WI38 (cell line): Measurements from ENCODE around the gene KRTAP5-6.

Experiments
- H3K4me3 ChIP-seq: 2 replicates; pipeline ENCODE4 v1.5.1; 2011; ENCODE audit warnings: low read depth, mild to moderate bottlenecking, control low read depth, low read length
- TF ChIP-seq, protein P1 (sequence below): IDR thresholded peaks from 2 replicates; pipeline ENCODE4 v1.5.1; 2012; ENCODE audit warnings: low read depth, mild to moderate bottlenecking, control low read depth, low read length

The KRTAP5-6 gene, protein sequence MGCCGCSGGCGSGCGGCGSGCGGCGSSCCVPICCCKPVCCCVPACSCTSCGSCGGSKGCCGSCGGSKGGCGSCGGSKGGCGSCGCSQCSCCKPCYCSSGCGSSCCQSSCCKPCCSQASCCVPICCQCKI

DNA sequence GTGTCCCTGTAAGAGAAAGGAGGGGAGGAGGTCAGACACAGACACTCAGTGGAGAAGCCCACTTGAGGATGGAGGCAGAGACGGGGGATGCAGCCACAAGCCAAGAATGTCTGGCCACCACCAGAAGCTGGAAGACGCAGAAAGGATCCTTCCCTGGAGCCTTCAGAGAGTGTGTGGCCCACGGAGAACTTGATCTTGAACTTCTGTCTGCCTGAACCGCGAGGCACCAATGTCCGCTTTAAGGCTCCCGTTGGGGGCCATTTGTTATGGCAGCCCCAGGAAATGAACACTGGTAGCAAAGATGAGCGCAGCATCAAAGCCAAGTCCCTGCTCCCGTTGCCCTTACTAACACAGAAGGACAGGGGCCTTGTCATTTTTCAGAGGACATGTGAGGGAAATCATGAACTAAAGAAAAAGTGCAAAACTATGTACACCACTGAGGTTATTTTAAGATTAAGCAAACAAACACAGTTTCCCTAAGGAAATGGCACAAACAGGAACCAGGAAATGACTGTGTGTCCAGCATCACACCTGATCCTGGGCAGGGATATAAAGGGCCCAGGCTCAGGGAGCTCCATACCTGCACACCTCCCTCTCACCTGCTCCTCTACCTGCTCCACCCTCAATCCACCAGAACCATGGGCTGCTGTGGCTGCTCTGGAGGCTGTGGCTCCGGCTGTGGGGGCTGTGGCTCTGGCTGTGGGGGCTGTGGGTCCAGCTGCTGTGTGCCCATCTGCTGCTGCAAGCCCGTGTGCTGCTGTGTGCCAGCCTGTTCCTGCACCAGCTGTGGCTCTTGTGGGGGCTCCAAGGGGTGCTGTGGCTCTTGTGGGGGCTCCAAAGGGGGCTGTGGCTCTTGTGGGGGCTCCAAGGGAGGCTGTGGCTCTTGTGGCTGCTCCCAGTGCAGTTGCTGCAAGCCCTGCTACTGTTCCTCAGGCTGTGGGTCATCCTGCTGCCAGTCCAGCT, at the start of gene KRTAP5-6:
KRTAP5-6 (plus strand) TSS at position 588 of the 963 bp plus-strand sequence; CDS start at position 639, 51 bp downstream.
- TF ChIP-seq, protein P1, sequence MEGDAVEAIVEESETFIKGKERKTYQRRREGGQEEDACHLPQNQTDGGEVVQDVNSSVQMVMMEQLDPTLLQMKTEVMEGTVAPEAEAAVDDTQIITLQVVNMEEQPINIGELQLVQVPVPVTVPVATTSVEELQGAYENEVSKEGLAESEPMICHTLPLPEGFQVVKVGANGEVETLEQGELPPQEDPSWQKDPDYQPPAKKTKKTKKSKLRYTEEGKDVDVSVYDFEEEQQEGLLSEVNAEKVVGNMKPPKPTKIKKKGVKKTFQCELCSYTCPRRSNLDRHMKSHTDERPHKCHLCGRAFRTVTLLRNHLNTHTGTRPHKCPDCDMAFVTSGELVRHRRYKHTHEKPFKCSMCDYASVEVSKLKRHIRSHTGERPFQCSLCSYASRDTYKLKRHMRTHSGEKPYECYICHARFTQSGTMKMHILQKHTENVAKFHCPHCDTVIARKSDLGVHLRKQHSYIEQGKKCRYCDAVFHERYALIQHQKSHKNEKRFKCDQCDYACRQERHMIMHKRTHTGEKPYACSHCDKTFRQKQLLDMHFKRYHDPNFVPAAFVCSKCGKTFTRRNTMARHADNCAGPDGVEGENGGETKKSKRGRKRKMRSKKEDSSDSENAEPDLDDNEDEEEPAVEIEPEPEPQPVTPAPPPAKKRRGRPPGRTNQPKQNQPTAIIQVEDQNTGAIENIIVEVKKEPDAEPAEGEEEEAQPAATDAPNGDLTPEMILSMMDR = no peak
- no peak within 1 kb of the TSS for H3K4me3 ChIP-seq

DNA sequence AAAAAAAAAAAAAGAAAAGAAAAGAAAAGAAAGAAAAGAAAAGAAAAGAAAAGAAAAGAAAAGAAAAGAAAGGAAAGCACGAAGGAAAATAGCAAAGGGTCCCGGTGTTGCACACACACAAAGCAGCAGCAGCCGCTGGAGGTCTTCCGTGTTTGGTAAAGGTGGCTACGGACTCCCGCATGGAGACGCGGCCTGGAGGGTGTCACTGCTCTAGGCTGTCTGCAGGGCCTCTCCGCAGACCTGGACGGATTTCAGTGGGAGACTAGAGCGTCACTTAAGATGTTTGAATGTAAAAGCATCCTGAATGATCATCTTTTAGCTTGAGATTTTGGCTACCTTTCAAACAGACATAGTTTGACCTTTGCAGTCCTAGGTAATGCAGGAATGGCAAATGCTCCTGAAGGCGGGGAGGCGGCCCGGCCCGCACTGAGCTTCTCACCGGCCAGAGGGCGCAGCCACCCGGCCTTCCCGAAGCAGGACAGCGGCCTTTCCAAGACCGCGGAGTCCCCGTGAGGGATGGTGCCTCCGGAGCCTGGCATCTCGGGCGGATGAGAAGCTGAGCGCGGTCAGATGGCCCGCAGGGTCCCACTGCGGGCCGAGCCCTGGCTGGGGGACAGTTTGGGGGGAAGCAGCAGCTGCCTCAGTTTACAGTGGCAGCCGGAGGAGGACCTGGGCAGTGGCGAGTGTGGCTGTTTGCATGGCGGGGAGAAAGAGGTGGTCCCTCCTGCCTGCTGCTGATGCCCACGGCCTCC, 48.9 kb upstream of the KRTAP5-6 start:
- H3K4me3 ChIP-seq = no peak overlapping the region
- TF ChIP-seq, protein P1 = no peak

DNA sequence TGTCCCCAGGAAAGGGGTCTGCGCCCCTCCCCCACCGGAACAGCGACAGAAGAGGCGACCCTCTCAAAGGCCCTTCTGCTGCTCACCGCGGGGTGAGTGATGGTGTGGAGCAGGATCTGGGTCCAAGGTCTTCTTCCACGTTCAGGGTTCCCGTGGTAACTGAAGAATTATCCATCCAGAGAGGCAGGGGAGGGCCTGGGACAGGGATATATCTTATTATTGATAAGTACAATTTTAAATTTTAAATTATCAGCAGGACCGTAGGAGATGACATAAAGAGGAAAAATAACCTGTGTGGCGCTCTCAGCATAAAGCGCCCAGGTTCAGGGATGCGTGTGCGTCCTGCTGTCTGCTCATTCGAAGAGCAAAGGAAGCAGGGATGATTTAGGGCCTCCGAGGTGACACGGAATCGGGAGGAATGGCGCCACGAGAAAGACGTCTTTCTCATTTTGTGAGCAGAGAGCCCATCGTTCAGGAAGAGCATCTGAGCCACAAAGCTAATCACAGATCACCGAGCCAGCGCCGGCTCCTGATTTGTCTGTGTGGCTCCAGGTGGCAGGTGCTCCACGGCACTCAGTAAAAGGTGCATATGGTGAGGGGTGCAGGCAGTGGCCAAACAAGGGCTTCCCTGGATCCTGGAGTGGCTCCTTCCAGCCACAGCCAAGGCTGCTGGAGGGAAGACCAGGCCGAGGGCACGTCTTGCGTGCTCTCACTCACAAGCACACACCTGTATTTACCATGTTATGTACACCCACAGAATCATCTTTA, 48.2 kb upstream of the KRTAP5-6 start:
- H3K4me3 ChIP-seq = no peak overlapping the region
- TF ChIP-seq, protein P1 = no peak

DNA sequence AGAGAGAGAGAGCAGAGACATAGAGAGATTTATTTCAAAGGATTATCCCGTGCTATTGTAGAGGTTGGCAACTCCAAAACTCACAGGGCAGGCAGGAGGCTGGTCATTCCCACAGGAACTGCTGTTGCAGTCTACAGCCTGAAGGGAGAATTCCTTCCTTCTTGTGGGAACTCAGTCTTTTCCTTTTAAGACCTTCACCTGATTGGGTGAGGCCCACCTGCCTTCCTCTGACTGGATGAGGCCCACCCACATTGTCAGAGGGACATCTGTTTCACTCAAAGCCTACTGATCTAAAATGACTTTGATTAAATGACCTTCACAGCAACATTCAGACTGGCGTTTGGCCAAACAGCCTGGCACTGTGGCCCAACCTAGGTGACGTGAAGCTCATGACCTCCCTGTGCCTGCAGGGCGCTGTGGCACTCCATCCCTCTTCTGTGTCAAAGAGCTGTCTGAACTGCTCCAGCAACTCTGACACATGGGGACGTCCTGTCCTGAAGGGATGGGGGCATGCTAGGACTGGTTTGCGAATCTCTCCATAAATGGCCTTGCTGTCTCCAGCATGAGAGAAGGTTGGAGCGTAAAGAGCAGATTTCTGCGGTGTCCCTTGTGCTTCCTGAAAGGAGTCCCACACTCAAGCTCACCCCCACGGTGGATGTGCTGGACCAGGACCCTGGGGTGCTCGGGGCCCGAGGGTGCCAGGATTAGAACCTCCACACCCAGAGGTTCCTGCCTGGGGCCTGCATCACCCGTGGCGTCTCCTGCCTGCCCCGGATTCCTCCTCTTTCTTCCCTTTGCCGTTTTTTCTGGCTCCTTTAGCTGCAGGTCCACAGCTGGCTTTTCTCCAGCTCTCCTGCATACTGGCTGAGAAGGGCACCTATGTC, 46.7 kb upstream of the KRTAP5-6 start:
- TF ChIP-seq, protein P1 = no peak
- H3K4me3 ChIP-seq = no peak overlapping the region

DNA sequence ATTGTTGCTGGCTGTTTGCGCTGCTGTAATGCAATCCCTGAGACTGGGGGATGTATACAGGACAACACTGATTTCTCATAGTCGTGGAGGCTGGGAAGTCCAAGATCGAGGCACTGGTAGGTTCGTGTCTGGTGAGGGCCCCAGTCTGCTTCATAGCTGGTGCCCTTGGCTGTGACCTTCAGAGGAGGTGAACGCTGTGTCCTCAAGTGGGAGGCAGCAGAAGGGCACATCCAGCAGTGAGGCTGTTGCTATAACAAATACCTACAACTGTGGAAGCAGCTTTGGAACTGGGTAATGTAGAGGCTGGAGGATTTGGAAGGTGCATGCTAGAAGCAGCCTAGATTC, 46.1 kb upstream of the KRTAP5-6 start:
- no peak overlapping the region for H3K4me3 ChIP-seq
- TF ChIP-seq, protein P1 = no peak

DNA sequence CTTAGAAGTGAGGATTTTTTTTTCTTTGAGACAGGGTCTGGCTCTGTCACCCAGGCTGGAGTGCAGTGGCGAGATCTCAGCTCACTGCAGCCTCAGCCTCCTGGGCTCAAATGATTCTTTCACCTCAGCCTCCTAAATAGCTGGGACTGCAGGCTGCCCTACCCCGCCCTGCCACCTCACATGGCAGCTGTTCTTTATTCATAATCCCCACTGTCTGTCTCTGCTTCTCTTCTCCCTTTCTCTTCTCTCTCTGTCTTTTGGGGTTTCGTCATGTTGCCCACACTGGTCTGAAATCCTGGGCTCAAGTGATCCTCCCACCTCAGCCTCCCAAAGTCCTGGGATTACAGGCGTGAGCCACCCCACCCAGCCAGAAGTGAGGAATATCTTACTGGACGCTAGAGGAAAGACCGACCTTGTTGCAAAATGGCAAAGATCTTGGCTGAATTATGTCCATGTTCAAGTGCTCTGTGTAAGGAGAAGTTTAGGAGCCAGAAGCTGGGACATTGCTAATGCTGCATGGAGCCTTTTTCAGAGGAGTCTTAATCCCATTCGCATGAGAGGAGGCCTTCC, 45.5 kb upstream of the KRTAP5-6 start:
- TF ChIP-seq, protein P1 = no peak
- no peak overlapping the region for H3K4me3 ChIP-seq
